ENCODE measurements around the gene GPC3.

- TF ChIP-seq SP1 (CRISPR knock-in tag; conservative IDR thresholded peaks at IDR 0.05) = no peak
- no peak for TF ChIP-seq CTCF (IDR thresholded peaks at IDR 0.05)
- no peak for TF ChIP-seq ZNF138 (CRISPR knock-in tag; conservative IDR thresholded peaks at IDR 0.05)
- TF ChIP-seq ZNF396 (CRISPR knock-in tag; IDR thresholded peaks at IDR 0.05; ENCODE audit: borderline replicate concordance) = no peak
- TF ChIP-seq ZNF121 (CRISPR knock-in tag; IDR thresholded peaks at IDR 0.05) = no peak
- TF ChIP-seq TEAD4 (CRISPR knock-in tag; IDR thresholded peaks at IDR 0.05) = no peak
- no peak for TF ChIP-seq FOXK1 (CRISPR knock-in tag; IDR thresholded peaks at IDR 0.05)
- no peak for TF ChIP-seq ATF1 (CRISPR knock-in tag; IDR thresholded peaks at IDR 0.05)
- TF ChIP-seq ZNF416 (CRISPR knock-in tag; IDR thresholded peaks at IDR 0.05) = no peak
- no peak for TF ChIP-seq USF1 (CRISPR knock-in tag; IDR thresholded peaks at IDR 0.05)
- no peak for TF ChIP-seq E2F1 (CRISPR knock-in tag; IDR thresholded peaks at IDR 0.05)
- no peak for TF ChIP-seq HMGA2 (CRISPR knock-in tag; IDR thresholded peaks at IDR 0.05)
These were observed 41.9 kb downstream of the GPC3 start for GRCh38 chrX:133943507-133943906.
